Upper lobe of left lung (tissue), 4 donors: ENCODE measurements around the gene TMEM108.

Experiments
- EP300 ChIP-seq, 4 donors: sonication (generic); formaldehyde crosslinking; IDR thresholded peaks; one replicate each; pipeline ENCODE4 v1.5.1; 2017; ENCODE audit warnings: antibody characterized with exemption in 4 of 4, control low read depth in 2 of 4
- TF ChIP-seq, protein P1 (sequence below), 6 experiments: fragments of 450-650 bp in 4 of 6; fragments of 200-600 bp in 2 of 6; sonication (generic) in 2 of 6; IDR thresholded peaks; one replicate each; pipeline ENCODE4 v1.5.1; 2016 to 2019; ENCODE audit warnings: antibody characterized with exemption in 6 of 6

DNA sequence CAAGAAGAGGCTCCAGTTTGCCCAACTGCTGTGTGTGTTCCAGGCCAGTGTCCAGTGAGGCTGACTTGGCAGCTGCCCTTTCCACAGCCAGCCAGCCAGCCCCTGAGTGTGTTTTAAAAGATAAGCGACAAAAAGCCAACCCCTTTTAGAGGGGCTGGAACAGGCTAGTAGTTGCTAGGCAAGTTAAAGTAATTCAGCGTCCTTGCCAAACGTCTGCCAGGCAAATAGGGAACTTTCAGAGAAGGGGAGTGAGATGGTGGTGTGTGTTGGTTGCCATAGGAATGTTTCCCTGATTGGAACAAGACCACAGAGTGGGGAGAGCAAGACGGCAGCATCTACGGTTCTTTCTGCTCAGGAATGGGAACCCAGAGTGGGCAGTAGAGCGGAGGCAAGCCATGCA lies 86.3 kb downstream of the TMEM108 start:
- TF ChIP-seq, protein P1, sequence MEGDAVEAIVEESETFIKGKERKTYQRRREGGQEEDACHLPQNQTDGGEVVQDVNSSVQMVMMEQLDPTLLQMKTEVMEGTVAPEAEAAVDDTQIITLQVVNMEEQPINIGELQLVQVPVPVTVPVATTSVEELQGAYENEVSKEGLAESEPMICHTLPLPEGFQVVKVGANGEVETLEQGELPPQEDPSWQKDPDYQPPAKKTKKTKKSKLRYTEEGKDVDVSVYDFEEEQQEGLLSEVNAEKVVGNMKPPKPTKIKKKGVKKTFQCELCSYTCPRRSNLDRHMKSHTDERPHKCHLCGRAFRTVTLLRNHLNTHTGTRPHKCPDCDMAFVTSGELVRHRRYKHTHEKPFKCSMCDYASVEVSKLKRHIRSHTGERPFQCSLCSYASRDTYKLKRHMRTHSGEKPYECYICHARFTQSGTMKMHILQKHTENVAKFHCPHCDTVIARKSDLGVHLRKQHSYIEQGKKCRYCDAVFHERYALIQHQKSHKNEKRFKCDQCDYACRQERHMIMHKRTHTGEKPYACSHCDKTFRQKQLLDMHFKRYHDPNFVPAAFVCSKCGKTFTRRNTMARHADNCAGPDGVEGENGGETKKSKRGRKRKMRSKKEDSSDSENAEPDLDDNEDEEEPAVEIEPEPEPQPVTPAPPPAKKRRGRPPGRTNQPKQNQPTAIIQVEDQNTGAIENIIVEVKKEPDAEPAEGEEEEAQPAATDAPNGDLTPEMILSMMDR (IDR thresholded peaks at IDR 0.05) = no peak
- no peak for TF ChIP-seq EP300 (IDR thresholded peaks at IDR 0.05)
